Stimulated activated CD8-positive, alpha-beta memory T cell treated with anti-CD3 and anti-CD28 coated beads, Interleukin-12 subunit alpha, Interleukin-12 subunit beta, amount 100 ng/mL, for 4 hours (primary cell): Measurements from ENCODE around the gene SEC31B.

ENCODE experiments used
- DNase-seq: peaks from one replicate; pipeline ENCODE4 v3.0.0-alpha.2; 2020; ENCODE audit warnings: low read depth

SEC31B gene

GRCh38 chr10:100519311-100520051 is at the start of gene SEC31B:
Gene SEC31B, minus strand, starts transcription at chr10:100519861. Its CDS starts 2,909 bp downstream, at chr10:100516952.
- no peak for DNase-seq

- DNase-seq = no peak
These were observed 49.3 kb upstream of the SEC31B start for GRCh38 chr10:100568912-100569311.

GRCh38 chr10:100567826-100568225 is 48.2 kb upstream of the SEC31B start:
- DNase-seq = no peak

- no peak for DNase-seq
These were observed 47.6 kb upstream of the SEC31B start for GRCh38 chr10:100567249-100567648.

GRCh38 chr10:100566561-100566960 is 46.9 kb upstream of the SEC31B start:
- DNase-seq = no peak

GRCh38 chr10:100565206-100565985 is 45.7 kb upstream of the SEC31B start:
- DNase-seq = no peak

- peak; percentile 62 for DNase-seq
These were observed 42.5 kb upstream of the SEC31B start for GRCh38 chr10:100562008-100562672.

GRCh38 chr10:100561005-100561404 is 41.3 kb upstream of the SEC31B start:
- DNase-seq = no peak

GRCh38 chr10:100560248-100560647 is 40.6 kb upstream of the SEC31B start:
- DNase-seq = no peak

GRCh38 chr10:100554902-100555301 is 35.2 kb upstream of the SEC31B start:
- DNase-seq = no peak

GRCh38 chr10:100553929-100554328 is 34.3 kb upstream of the SEC31B start:
- DNase-seq = no peak

GRCh38 chr10:100551738-100552137 is 32.1 kb upstream of the SEC31B start:
- no peak for DNase-seq

- no peak for DNase-seq
These were observed 31.5 kb upstream of the SEC31B start for GRCh38 chr10:100551196-100551595.

- no peak for DNase-seq
These were observed 25.3 kb upstream of the SEC31B start for GRCh38 chr10:100544950-100545349.

GRCh38 chr10:100537475-100537874 is 17.8 kb upstream of the SEC31B start:
- no peak for DNase-seq

- peak; percentile 69 for DNase-seq
These were observed 16.2 kb upstream of the SEC31B start, which contains the start of gene HIF1AN for GRCh38 chr10:100535715-100536353. Gene HIF1AN, plus strand, starts transcription at chr10:100535943. Its CDS starts 16 bp downstream, at chr10:100535959.

GRCh38 chr10:100535338-100535714 is 15.7 kb upstream of the SEC31B start:
- DNase-seq = no peak

- no peak for DNase-seq
These were observed 15.1 kb upstream of the SEC31B start for GRCh38 chr10:100534726-100535125.

- DNase-seq = no peak
These were observed 12.1 kb upstream of the SEC31B start for GRCh38 chr10:100531761-100532160.

- peak; percentile 75 for DNase-seq
These were observed 10.0 kb upstream of the SEC31B start, which contains the start of gene NDUFB8 for GRCh38 chr10:100529475-100530298. Gene NDUFB8, minus strand, starts transcription at chr10:100529871. Its CDS starts 20 bp downstream, at chr10:100529851.

GRCh38 chr10:100528921-100529474 is 9.3 kb upstream of the SEC31B start:
- no peak for DNase-seq
